ENCODE results near the gene DNMBP. TPM values are rescaled to one million over a fixed set of nuclear protein-coding genes. Genes with fewer than 3 reads are reported as not detected.

DNMBP gene
- total RNA-seq, 1 experiment from 2014 or later, result 19.7 TPM

DNA sequence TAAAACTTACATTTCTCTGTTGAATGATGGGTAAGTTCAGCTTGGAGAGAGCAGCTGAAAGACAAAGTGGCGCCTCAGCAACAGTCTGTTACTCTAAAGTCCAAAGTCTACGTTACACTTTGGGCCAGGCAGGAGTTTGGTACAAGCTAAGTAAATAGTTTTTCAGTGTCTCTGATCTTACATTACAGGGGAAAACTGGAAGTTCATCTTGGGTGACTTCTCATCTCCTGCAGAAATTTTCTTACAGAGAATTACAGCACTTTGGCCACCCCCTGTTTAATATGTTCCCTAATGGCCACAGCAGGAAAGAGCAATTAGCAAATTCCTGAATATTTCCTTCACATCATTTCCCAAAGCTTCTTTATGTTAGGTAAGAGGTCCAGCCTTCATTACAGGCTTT lies 160.2 kb downstream of the DNMBP start (continued):
- TF ChIP-seq, protein P1, sequence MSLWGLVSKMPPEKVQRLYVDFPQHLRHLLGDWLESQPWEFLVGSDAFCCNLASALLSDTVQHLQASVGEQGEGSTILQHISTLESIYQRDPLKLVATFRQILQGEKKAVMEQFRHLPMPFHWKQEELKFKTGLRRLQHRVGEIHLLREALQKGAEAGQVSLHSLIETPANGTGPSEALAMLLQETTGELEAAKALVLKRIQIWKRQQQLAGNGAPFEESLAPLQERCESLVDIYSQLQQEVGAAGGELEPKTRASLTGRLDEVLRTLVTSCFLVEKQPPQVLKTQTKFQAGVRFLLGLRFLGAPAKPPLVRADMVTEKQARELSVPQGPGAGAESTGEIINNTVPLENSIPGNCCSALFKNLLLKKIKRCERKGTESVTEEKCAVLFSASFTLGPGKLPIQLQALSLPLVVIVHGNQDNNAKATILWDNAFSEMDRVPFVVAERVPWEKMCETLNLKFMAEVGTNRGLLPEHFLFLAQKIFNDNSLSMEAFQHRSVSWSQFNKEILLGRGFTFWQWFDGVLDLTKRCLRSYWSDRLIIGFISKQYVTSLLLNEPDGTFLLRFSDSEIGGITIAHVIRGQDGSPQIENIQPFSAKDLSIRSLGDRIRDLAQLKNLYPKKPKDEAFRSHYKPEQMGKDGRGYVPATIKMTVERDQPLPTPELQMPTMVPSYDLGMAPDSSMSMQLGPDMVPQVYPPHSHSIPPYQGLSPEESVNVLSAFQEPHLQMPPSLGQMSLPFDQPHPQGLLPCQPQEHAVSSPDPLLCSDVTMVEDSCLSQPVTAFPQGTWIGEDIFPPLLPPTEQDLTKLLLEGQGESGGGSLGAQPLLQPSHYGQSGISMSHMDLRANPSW (CRISPR knock-in tag; conservative IDR thresholded peaks at IDR 0.05; ENCODE audit: low read depth), result no peak
- TF ChIP-seq EMX1 (CRISPR knock-in tag; IDR thresholded peaks at IDR 0.05) (no peak), ETV6 (CRISPR knock-in tag; IDR thresholded peaks at IDR 0.05) (no peak), SMAD3 (CRISPR knock-in tag; IDR thresholded peaks at IDR 0.05; ENCODE audit: borderline replicate concordance) (no peak), ZBTB21 (CRISPR knock-in tag; IDR thresholded peaks at IDR 0.05; ENCODE audit: borderline replicate concordance) (no peak), ESRRA (CRISPR knock-in tag; IDR thresholded peaks at IDR 0.05; ENCODE audit: borderline replicate concordance) (no peak), ZNF232 (CRISPR knock-in tag; IDR thresholded peaks at IDR 0.05) (no peak), TP53 (CRISPR knock-in tag; IDR thresholded peaks at IDR 0.05) (no peak), NFYB (CRISPR knock-in tag; conservative IDR thresholded peaks at IDR 0.05; ENCODE audit: low read depth) (no peak), HMGA2 (CRISPR knock-in tag; IDR thresholded peaks at IDR 0.05) (no peak)
- TF ChIP-seq, protein P2, sequence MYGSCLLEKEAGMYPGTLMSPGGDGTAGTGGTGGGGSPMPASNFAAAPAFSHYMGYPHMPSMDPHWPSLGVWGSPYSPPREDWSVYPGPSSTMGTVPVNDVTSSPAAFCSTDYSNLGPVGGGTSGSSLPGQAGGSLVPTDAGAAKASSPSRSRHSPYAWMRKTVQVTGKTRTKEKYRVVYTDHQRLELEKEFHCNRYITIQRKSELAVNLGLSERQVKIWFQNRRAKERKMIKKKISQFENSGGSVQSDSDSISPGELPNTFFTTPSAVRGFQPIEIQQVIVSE (CRISPR knock-in tag; IDR thresholded peaks at IDR 0.05; ENCODE audit: borderline replicate concordance), result no peak

DNA sequence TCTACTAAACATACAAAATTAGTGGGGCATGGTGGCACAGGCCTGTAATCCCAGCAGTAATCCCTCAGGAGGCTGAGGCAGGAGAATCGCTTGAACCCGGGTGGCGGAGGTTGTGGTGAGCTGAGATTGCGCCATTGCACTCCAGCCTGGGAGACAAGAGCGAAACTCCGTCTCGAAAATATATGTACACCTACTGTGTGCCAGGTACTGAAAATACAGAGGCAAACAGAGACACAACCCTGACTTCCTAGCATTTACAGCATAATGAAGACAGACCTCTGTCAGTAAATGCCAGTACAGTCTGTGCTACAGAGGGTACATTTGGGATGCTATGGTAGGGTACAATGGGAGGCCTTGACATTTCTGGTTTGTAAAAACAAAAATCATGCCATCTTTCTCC lies 160.7 kb downstream of the DNMBP start:
- ChIA-PET POLR2A (no interaction called here), CTCF (interaction anchor here (1.1 to 3.5 kb wide), 5 partner anchors 11 to 197 kb away, joined by 3 to 22 read pairs (median 4); partner anchors contain the start of genes COX15, CUTC and DNMBP)
- ATAC-seq, result no peak

DNA sequence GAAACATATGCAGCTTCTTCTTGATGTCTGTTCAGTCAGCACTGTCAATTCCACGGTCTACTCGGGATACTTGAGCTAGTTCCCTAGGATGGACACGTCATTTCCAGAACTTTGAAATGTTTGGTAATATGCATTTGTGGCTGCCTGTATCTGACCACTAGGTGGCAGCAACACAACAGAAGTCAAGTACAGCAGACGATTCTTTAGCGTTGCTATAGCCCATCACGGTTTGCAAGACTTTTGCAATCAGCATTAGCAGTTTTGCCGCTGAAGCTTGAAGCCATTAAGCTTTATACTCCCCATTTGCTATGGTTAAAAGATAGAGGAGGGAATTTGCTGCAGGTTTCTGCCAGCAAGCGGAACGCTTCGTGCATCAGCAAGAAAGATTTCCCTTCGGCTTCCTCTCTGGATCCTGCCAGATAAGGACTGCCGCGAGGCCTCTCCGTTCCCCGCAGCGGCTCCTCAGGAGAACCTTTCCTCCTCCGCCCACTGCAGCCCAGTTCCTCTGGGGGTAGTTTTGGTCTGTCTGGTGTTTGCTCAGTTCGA lies 163.8 kb downstream of the DNMBP start:
- Mint-ChIP-seq H3K36me3 (peaks cover 2% of the 10 kb centered on the region), H3K27me3 (ENCODE audit: low read depth) (peaks cover 6% of the 10 kb centered on the region; the same call in 1 of the 2 replicates), H3K27ac (no peak overlapping the region), H3K4me1 (peaks cover 53% of the 10 kb centered on the region), H3K4me3 (peak overlapping the region; percentile 42), H3K9me3 (peaks cover 3% of the 10 kb centered on the region)
- peak; percentile 68 for DNase-seq (ENCODE audit: low spot score)
- CTCF ChIA-PET, result interaction anchor here (0.5 to 3.1 kb wide), 59 partner anchors 8 to 500 kb away, joined by 3 to 41 read pairs (median 4); partner anchors contain the start of genes COX15, CPN1, CUTC and DNMBP
- peak; percentile 60 for ATAC-seq
- POLR2A ChIA-PET, result interaction anchor here (0.6 to 1.5 kb wide), 4 partner anchors 13 to 72 kb away, joined by 3 to 6 read pairs (median 3); no protein-coding TSS in a partner anchor
- TF ChIP-seq ELF4 (CRISPR knock-in tag; IDR thresholded peaks at IDR 0.05; ENCODE audit: low read depth), result no peak
- TF ChIP-seq, protein P3, sequence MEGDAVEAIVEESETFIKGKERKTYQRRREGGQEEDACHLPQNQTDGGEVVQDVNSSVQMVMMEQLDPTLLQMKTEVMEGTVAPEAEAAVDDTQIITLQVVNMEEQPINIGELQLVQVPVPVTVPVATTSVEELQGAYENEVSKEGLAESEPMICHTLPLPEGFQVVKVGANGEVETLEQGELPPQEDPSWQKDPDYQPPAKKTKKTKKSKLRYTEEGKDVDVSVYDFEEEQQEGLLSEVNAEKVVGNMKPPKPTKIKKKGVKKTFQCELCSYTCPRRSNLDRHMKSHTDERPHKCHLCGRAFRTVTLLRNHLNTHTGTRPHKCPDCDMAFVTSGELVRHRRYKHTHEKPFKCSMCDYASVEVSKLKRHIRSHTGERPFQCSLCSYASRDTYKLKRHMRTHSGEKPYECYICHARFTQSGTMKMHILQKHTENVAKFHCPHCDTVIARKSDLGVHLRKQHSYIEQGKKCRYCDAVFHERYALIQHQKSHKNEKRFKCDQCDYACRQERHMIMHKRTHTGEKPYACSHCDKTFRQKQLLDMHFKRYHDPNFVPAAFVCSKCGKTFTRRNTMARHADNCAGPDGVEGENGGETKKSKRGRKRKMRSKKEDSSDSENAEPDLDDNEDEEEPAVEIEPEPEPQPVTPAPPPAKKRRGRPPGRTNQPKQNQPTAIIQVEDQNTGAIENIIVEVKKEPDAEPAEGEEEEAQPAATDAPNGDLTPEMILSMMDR (IDR thresholded peaks at IDR 0.05), result peak; percentile 78

More for the DNA sequence above, 160.7 kb downstream of the DNMBP start:
- Mint-ChIP-seq H3K27me3 (ENCODE audit: low read depth) (peaks cover 6% of the 10 kb centered on the region; the same call in 1 of the 2 replicates), H3K9me3 (no peaks in the 10 kb centered on the region), H3K36me3 (no peaks in the 10 kb centered on the region), H3K4me3 (peak overlapping the region; percentile 13; the same call in 1 of the 2 replicates), H3K27ac (peak overlapping the region; percentile 69), H3K4me1 (peaks cover 69% of the 10 kb centered on the region)
- no peak for DNase-seq (ENCODE audit: low spot score)
- no peak for TF ChIP-seq ZNF671 (CRISPR knock-in tag; IDR thresholded peaks at IDR 0.05)

DNA sequence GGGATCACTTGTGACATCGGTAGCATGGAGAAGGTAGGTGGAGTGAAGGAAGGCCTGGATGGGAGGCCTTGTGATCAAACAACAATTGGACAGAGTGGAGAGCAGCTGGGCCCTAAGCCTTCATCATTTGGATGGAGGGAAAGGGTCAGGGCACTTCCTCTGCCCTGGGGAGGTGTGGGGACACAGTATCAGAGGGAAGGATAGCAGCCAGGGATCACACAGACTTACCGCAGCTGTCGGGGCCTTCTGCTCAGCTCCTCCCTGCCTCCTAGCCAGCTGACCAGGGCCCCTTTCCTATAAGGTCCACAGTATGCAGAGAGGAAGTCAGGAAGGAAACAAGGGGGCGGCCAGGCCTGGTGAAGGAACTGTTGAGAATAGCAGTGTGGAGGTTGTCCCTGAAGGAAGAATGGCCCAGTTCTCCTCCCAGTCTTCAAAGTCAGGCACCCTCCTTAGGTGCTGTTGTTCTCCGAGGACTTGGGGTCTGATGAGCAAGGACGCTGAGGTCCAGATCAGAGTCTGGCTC lies 165.3 kb downstream of the DNMBP start:
- Mint-ChIP-seq H3K36me3 (peaks cover 5% of the 10 kb centered on the region), H3K4me3 (no peak overlapping the region), H3K4me1 (peaks cover 39% of the 10 kb centered on the region), H3K27ac (no peak overlapping the region), H3K27me3 (ENCODE audit: low read depth) (peaks cover 6% of the 10 kb centered on the region; the same call in 1 of the 2 replicates), H3K9me3 (peaks cover 6% of the 10 kb centered on the region)
- CTCF ChIA-PET, result interaction anchor here (1.7 to 3.1 kb wide), 4 partner anchors 70 to 327 kb away, joined by 3 to 41 read pairs (median 12); no protein-coding TSS in a partner anchor
- POLR2A ChIA-PET, result no interaction called here
- ATAC-seq (no peak), DNase-seq (ENCODE audit: low spot score) (no peak)
- TF ChIP-seq JAZF1 (CRISPR knock-in tag; IDR thresholded peaks at IDR 0.05), result no peak
- TF ChIP-seq GTF2I (CRISPR knock-in tag; conservative IDR thresholded peaks at IDR 0.05), result no peak
- TF ChIP-seq, protein P4, sequence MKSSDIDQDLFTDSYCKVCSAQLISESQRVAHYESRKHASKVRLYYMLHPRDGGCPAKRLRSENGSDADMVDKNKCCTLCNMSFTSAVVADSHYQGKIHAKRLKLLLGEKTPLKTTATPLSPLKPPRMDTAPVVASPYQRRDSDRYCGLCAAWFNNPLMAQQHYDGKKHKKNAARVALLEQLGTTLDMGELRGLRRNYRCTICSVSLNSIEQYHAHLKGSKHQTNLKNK (CRISPR knock-in tag; IDR thresholded peaks at IDR 0.05), result no peak
- no peak for TF ChIP-seq IRF2 (CRISPR knock-in tag; IDR thresholded peaks at IDR 0.05; ENCODE audit: borderline replicate concordance, low read depth)
- no peak for TF ChIP-seq ZNF232 (CRISPR knock-in tag; IDR thresholded peaks at IDR 0.05)
- TF ChIP-seq, protein P5, sequence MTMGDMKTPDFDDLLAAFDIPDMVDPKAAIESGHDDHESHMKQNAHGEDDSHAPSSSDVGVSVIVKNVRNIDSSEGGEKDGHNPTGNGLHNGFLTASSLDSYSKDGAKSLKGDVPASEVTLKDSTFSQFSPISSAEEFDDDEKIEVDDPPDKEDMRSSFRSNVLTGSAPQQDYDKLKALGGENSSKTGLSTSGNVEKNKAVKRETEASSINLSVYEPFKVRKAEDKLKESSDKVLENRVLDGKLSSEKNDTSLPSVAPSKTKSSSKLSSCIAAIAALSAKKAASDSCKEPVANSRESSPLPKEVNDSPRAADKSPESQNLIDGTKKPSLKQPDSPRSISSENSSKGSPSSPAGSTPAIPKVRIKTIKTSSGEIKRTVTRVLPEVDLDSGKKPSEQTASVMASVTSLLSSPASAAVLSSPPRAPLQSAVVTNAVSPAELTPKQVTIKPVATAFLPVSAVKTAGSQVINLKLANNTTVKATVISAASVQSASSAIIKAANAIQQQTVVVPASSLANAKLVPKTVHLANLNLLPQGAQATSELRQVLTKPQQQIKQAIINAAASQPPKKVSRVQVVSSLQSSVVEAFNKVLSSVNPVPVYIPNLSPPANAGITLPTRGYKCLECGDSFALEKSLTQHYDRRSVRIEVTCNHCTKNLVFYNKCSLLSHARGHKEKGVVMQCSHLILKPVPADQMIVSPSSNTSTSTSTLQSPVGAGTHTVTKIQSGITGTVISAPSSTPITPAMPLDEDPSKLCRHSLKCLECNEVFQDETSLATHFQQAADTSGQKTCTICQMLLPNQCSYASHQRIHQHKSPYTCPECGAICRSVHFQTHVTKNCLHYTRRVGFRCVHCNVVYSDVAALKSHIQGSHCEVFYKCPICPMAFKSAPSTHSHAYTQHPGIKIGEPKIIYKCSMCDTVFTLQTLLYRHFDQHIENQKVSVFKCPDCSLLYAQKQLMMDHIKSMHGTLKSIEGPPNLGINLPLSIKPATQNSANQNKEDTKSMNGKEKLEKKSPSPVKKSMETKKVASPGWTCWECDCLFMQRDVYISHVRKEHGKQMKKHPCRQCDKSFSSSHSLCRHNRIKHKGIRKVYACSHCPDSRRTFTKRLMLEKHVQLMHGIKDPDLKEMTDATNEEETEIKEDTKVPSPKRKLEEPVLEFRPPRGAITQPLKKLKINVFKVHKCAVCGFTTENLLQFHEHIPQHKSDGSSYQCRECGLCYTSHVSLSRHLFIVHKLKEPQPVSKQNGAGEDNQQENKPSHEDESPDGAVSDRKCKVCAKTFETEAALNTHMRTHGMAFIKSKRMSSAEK (CRISPR knock-in tag; IDR thresholded peaks at IDR 0.05; ENCODE audit: borderline replicate concordance), result no peak
- no peak for TF ChIP-seq ZNF671 (CRISPR knock-in tag; IDR thresholded peaks at IDR 0.05)
